Activated CD8-positive, alpha-beta memory T cell treated with anti-CD3 and anti-CD28 coated beads, Interleukin-2, amount 50 U/mL, for 4 hours (primary cell): Measurements from ENCODE around the gene SORCS2.

Source experiments
- DNase-seq: peaks from one replicate; pipeline ENCODE4 v3.0.0-alpha.2; 2020

Gene SORCS2

GRCh38 chr4:7273738-7274297, 81.5 kb downstream of the SORCS2 start:
- no peak for DNase-seq

GRCh38 chr4:7275067-7275466, 82.7 kb downstream of the SORCS2 start:
- no peak for DNase-seq

GRCh38 chr4:7275490-7276154, 83.3 kb downstream of the SORCS2 start:
- no peak for DNase-seq

- no peak for DNase-seq
Observed at GRCh38 chr4:7276515-7276914, 84.2 kb downstream of the SORCS2 start.

GRCh38 chr4:7278071-7278765, 85.9 kb downstream of the SORCS2 start:
- DNase-seq = no peak

GRCh38 chr4:7278981-7279380, 86.6 kb downstream of the SORCS2 start:
- no peak for DNase-seq

GRCh38 chr4:7279902-7280301, 87.6 kb downstream of the SORCS2 start:
- DNase-seq = no peak

- DNase-seq = no peak
Observed at GRCh38 chr4:7280926-7281690, 88.8 kb downstream of the SORCS2 start.

GRCh38 chr4:7281691-7282665, 89.6 kb downstream of the SORCS2 start:
- DNase-seq = no peak

- no peak for DNase-seq
Observed at GRCh38 chr4:7282786-7283440, 90.6 kb downstream of the SORCS2 start.

- DNase-seq = no peak
Observed at GRCh38 chr4:7285244-7286094, 93.1 kb downstream of the SORCS2 start.

- no peak for DNase-seq
Observed at GRCh38 chr4:7286170-7286569, 93.8 kb downstream of the SORCS2 start.

GRCh38 chr4:7286798-7287197, 94.5 kb downstream of the SORCS2 start:
- no peak for DNase-seq

GRCh38 chr4:7287274-7287917, 95.1 kb downstream of the SORCS2 start:
- no peak for DNase-seq

GRCh38 chr4:7287918-7288280, 95.6 kb downstream of the SORCS2 start:
- DNase-seq = no peak

GRCh38 chr4:7288751-7289523, 96.6 kb downstream of the SORCS2 start:
- no peak for DNase-seq

GRCh38 chr4:7289589-7289988, 97.3 kb downstream of the SORCS2 start:
- no peak for DNase-seq

- no peak for DNase-seq
Observed at GRCh38 chr4:7291372-7292114, 99.2 kb downstream of the SORCS2 start.

GRCh38 chr4:7293703-7294102, 101.4 kb downstream of the SORCS2 start:
- no peak for DNase-seq
